SK-N-MC (cell line): ENCODE measurements around the gene ACD.

Experiments
- DNase-seq: peaks from one replicate; pipeline ENCODE4 v3.0.0-alpha.2; 2011; ENCODE audit warnings: low read depth, low spot score
- H3K27ac ChIP-seq: fragments of 200-600 bp; sonication (generic); 2 replicates; pipeline ENCODE4 v1.5.1; 2016; ENCODE audit warnings: mixed run types
- H3K36me3 ChIP-seq: fragments of 200-600 bp; sonication (generic); 2 replicates; pipeline ENCODE4 v1.6.1; 2017; ENCODE audit warnings: antibody characterized with exemption, low read length, mixed read lengths; ENCODE audit not compliant: insufficient read depth
- H3K4me3 ChIP-seq: fragments of 200-600 bp; sonication (generic); 2 replicates; pipeline ENCODE4 v1.5.1; 2016
- H3K9ac ChIP-seq: fragments of 200-600 bp; sonication (generic); 2 replicates; pipeline ENCODE4 v1.8.0; 2017; ENCODE audit warnings: mixed run types, mixed read lengths; ENCODE audit not compliant: insufficient read length
- H3K9me3 ChIP-seq: fragments of 200-600 bp; sonication (generic); 2 replicates; pipeline ENCODE4 v1.6.1; 2017; ENCODE audit warnings: low read depth, mild to moderate bottlenecking, antibody characterized with exemption, low read length, moderate library complexity, mixed read lengths
- EZH2 ChIP-seq: fragments of 200-600 bp; sonication (generic); IDR thresholded peaks from one replicate; pipeline ENCODE4 v1.6.1; 2017; ENCODE audit warnings: antibody characterized with exemption
- FOXP2 ChIP-seq: optimal IDR thresholded peaks from 2 replicates; pipeline ENCODE3; 2011; ENCODE audit warnings: mild to moderate bottlenecking, moderate library complexity; ENCODE audit not compliant: insufficient read depth; ENCODE audit errors: extremely low read length, control extremely low read depth
- POLR2AphosphoS5 ChIP-seq: IDR thresholded peaks from 2 replicates; pipeline ENCODE4 v1.6.1; 2012; ENCODE audit warnings: mild to moderate bottlenecking, low read depth, low read length, borderline replicate concordance

The ACD gene

DNA sequence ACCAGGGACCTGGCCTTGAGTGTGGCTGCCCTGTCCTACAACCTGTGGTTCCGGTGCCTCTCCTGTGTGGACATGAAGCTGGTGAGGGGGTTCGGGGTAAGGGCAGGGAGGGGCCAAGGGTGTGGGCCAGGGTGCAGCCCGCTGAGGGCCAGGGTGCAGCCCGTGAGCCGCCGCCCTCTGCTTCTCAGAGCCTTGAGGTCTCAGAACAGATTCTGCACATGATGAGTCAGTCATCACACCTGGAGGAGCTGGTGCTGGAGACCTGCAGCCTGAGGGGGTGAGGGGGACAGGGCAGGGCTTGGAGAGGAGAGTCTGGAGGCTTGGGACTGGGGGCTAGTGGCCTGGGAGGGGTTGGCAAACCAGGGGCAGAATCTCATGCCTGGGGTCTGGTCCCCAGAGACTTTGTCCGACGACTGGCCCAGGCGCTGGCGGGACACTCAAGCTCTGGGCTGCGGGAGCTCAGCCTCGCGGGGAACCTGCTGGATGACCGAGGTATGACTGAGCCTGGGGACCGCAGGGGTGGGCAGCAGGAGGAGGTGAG, 12.9 kb downstream of the ACD start:
- no peak overlapping the region for H3K9ac ChIP-seq
- DNase-seq = no peak
- no peaks in the 10 kb centered on the region for H3K36me3 ChIP-seq
- H3K9me3 ChIP-seq = no peaks in the 10 kb centered on the region
- no peak overlapping the region for H3K4me3 ChIP-seq
- H3K27ac ChIP-seq = no peak overlapping the region
- TF ChIP-seq EZH2 = no peak
- TF ChIP-seq POLR2AphosphoS5 = no peak
- TF ChIP-seq FOXP2 = no peak

DNA sequence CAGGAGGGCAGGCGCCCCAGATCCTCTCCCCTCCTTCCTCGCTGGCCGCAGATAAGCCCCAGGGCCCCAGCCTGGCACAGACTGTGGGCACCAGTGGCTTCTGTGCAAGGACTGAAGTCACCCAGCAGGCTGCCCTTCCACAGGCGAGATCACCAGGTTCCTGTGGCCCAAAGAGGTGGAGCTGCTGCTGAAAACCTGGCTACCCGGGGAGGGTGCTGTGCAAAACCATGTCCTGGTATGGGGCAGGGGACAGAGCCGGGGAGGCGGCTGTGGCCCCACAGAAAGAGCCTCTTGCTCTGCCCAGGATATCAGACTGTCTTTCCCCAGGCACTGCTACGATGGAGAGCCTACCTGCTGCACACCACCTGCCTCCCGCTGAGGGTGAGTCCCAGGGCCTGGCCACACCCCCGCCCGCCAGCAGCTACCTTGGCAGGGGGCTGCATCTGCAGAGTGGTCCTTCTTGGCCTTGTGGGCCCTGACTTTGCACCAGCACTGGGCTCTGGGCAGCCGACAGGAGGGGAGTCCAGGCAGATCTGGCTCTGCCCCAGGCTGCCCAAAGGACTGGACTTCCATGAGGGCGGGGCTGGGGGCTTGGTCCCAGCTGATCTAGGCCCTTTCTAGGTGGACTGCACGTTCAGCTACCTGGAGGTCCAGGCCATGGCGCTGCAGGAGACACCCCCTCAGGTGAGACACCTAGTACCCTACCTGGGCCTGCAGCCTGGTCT, 14.5 kb downstream of the ACD start:
- TF ChIP-seq FOXP2 = no peak
- no peak for TF ChIP-seq EZH2
- TF ChIP-seq POLR2AphosphoS5 = no peak
- Histone ChIP-seq H3K4me3 (no peak overlapping the region), H3K9ac (no peak overlapping the region), H3K36me3 (no peaks in the 10 kb centered on the region), H3K27ac (no peak overlapping the region), H3K9me3 (no peaks in the 10 kb centered on the region)
- DNase-seq = no peak

DNA sequence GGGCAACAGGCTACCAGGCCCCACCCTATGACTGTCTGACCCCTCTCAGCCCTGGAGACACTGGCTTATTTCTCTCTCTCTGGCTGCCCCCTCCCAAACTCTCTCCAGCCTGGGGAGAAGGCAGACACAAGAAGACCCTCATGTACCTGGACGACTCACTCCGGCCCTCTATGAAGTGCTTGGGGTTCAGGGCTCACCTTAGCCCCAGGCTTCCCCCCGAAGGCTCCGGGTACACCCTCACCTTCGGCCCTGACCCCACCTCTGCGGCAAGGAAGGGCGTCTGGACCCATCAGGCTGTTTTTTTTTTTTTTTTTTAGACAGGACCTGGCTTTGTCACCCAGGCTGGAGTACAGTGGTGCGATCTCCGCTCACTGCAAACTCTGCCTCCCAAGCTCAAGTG, 16.0 kb downstream of the ACD start:
- Histone ChIP-seq H3K9me3 (no peaks in the 10 kb centered on the region), H3K9ac (no peak overlapping the region), H3K4me3 (no peak overlapping the region), H3K27ac (no peak overlapping the region), H3K36me3 (no peaks in the 10 kb centered on the region; the same call in 1 of the 2 replicates)
- TF ChIP-seq EZH2 (no peak), POLR2AphosphoS5 (no peak), FOXP2 (no peak)
- no peak for DNase-seq

DNA sequence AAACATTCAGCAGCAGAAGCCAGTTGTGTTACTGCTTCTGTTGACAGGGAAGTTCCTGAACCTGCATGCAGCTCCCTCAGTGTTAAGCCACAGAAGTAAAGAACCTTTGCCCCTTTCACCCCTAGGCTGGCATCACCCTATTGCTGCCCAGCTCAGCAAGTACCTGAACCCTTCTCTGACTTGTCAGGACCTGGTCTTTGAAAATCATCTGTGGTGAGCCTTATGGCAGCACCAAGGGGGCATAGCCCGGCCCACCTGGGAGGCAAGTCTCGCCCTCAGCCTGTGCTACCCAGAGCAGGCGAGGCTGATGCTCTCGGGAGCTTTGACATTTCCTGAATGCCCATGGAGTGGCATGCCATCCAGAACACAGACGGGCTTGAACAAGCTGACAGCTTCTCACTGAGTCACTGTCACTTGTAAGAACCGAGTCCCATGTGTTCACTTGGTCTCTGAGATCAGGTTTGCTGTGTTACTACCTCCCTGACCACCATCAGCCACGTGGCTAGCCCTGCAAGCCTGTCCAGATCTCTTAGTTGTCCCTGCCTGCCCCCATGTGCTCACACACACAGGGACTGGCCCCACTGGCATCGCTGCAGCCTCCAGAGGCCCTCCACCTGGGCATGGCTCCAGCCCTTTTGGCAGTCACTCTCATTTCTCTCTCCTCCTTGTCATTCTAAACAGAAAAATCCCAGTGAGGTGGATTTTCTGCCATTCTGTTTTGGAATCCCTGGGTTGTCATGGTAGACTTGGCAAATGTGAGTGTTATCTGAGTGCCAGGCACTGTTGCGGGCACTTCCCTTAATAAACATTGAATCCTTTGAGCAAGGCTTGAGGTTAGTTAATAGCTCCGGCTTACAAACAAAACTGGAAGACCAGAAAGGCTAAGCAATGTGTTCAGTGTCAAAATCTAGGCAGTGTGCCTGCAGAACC, 18.0 kb downstream of the ACD start:
- Histone ChIP-seq H3K4me3 (no peak overlapping the region), H3K27ac (no peak overlapping the region), H3K36me3 (peaks cover 10% of the 10 kb centered on the region; the same call in 1 of the 2 replicates), H3K9me3 (no peaks in the 10 kb centered on the region), H3K9ac (no peak overlapping the region)
- DNase-seq = no peak
- TF ChIP-seq POLR2AphosphoS5 = no peak
- no peak for TF ChIP-seq EZH2
- no peak for TF ChIP-seq FOXP2

DNA sequence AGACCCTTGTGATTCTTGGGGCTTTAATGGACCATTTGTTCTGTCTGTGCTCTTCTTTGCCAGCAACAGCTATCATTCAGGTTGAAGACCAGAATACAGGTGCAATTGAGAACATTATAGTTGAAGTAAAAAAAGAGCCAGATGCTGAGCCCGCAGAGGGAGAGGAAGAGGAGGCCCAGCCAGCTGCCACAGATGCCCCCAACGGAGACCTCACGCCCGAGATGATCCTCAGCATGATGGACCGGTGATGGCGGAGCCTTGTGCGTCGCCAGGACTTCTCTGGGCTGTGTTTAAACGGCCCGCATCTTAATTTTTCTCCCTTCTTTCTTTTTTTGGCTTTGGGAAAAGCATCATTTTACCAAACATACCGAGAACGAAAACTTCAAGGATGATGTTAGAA, 22.4 kb downstream of the ACD start:
- DNase-seq = no peak
- TF ChIP-seq POLR2AphosphoS5 (no peak), FOXP2 (no peak), EZH2 (no peak)
- Histone ChIP-seq H3K9me3 (no peaks in the 10 kb centered on the region), H3K27ac (no peak overlapping the region), H3K36me3 (peaks cover 25% of the 10 kb centered on the region; the same call in 1 of the 2 replicates), H3K9ac (no peak overlapping the region), H3K4me3 (no peak overlapping the region)

DNA sequence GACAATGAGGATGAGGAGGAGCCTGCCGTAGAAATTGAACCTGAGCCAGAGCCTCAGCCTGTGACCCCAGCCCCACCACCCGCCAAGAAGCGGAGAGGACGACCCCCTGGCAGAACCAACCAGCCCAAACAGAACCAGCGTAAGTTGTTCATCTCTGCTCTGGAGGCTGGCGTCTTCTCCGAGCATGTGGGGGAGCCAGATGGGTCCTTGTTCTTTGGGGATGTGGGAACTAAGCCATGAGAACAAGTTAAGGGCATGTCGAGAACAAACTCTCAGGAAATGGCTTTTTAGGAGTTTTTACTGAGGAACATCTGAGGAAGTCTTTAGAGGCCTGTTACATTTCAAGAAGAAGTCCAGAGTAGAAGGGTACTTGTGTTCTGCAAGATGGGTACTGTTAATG, 23.3 kb downstream of the ACD start:
- H3K36me3 ChIP-seq = peaks cover 25% of the 10 kb centered on the region; the same call in 1 of the 2 replicates
- no peak for DNase-seq
- H3K4me3 ChIP-seq = no peak overlapping the region
- no peak overlapping the region for H3K27ac ChIP-seq
- TF ChIP-seq EZH2 = no peak
- TF ChIP-seq FOXP2 = no peak
- no peak for TF ChIP-seq POLR2AphosphoS5
- H3K9me3 ChIP-seq = no peaks in the 10 kb centered on the region
- no peak overlapping the region for H3K9ac ChIP-seq

DNA sequence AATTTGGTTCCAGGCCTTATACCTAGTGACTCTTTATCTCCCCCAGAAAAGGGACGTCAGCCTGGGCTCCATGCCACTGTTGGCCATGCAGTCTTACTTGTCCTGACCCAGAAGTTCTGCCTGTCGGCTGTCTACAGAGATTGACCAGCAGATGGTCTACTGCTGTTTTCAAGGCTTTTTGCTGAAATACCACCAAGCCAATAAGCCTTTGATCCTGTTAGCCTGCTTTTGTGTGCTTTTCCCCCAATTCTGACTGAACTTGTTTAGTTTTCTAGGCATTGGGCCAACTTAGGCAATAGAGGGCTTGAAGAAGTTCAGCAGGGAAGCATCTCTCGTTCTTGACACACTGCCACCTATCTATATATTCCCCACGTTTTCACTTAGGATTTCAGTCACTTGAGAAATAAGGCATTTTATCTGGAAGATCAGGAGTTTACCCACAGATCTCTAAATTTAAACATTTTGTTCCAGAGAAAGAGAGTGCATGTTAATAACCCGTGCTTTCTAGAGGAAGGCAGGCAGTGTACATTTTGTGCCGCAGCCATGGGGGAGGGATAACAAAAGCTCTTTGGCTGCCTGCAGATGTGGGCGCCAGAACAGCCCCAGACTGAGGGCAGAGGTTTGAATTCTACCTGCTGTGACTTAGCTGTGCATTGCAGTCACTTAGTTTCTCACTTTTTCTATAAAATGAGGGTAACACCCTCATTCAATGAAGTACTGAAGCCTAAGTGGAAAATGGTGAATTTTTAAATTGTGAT, 27.5 kb downstream of the ACD start:
- Histone ChIP-seq H3K9me3 (no peaks in the 10 kb centered on the region), H3K9ac (no peak overlapping the region), H3K36me3 (peaks cover 26% of the 10 kb centered on the region; the same call in 1 of the 2 replicates), H3K4me3 (no peak overlapping the region), H3K27ac (no peak overlapping the region)
- DNase-seq = no peak
- TF ChIP-seq POLR2AphosphoS5 (no peak), FOXP2 (no peak), EZH2 (no peak)

DNA sequence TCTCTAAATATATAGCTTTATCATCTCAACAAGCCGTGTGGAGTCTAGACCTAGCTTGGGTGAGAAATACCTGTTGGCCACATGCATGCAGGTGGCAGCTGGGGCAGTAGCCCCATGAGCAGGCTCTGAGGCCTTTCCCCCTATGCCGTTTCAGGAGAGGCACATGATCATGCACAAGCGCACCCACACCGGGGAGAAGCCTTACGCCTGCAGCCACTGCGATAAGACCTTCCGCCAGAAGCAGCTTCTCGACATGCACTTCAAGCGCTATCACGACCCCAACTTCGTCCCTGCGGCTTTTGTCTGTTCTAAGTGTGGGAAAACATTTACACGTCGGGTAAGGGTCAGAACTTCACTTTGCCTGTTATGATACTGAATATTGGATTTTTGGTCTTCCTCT, 31.8 kb downstream of the ACD start:
- no peak overlapping the region for H3K9ac ChIP-seq
- H3K4me3 ChIP-seq = no peak overlapping the region
- DNase-seq = no peak
- peaks cover 28% of the 10 kb centered on the region; the same call in 1 of the 2 replicates for H3K36me3 ChIP-seq
- no peaks in the 10 kb centered on the region for H3K9me3 ChIP-seq
- TF ChIP-seq POLR2AphosphoS5 (no peak), EZH2 (no peak), FOXP2 (no peak)
- no peak overlapping the region for H3K27ac ChIP-seq
